ENCODE results near the gene STUB1.

- TF ChIP-seq CTCF (IDR thresholded peaks at IDR 0.05) (peak in 5 of 7 experiments; percentile 74 to 97 (median 85)), EP300 (IDR thresholded peaks at IDR 0.05) (no peak), POLR2A (IDR thresholded peaks at IDR 0.05) (no peak)
Observed at GRCh38 chr16:711548-712320, 31.5 kb downstream of the STUB1 start.

Measured in stomach (tissue), 4 donors.